A549 (cell line): ENCODE measurements around the gene TRIM2.

ENCODE experiments used
- HOXB13 ChIP-seq: fragments of 250-450 bp; sonication (Bioruptor Pico); IDR thresholded peaks from 2 replicates; pipeline ENCODE4 v1.5.0; 2020; ENCODE audit warnings: low read depth, mild to moderate bottlenecking, moderate library complexity
- MYC ChIP-seq: IDR thresholded peaks from 2 replicates; pipeline ENCODE4 v1.6.1; 2012; ENCODE audit warnings: mild to moderate bottlenecking, inconsistent platforms, low read length, improper control_type of control experiment, borderline replicate concordance
- POLR2A ChIP-seq: IDR thresholded peaks from 2 replicates; pipeline ENCODE4 v1.6.1; 2012; ENCODE audit warnings: mild to moderate bottlenecking, low read length
- RFX5 ChIP-seq: fragments of 450-650 bp; IDR thresholded peaks from 2 replicates; pipeline ENCODE4 v1.7.1; 2014; ENCODE audit warnings: antibody characterized with exemption, mild to moderate bottlenecking, moderate library complexity
- RNF2 ChIP-seq: fragments of 200-600 bp; sonication (generic); IDR thresholded peaks from 2 replicates; pipeline ENCODE4 v1.6.1; 2016; ENCODE audit warnings: low read depth, mild to moderate bottlenecking, antibody characterized with exemption, moderate library complexity, borderline replicate concordance
- ZNF302 ChIP-seq: fragments of 250-450 bp; sonication (Bioruptor Pico); IDR thresholded peaks from 2 replicates; pipeline ENCODE4 v1.9.0; 2021; ENCODE audit warnings: inconsistent platforms, mild to moderate bottlenecking, moderate library complexity
- TF ChIP-seq, protein P1 (sequence below): fragments of >200 bp; sonication (Bioruptor Twin); formaldehyde crosslinking; IDR thresholded peaks from 3 replicates; pipeline ENCODE4 v1.5.1; 2016
- TF ChIP-seq, protein P2 (sequence below): fragments of 200-600 bp; sonication (generic); IDR thresholded peaks from 2 replicates; pipeline ENCODE4 v1.6.1; 2016; ENCODE audit warnings: antibody characterized with exemption, mild to moderate bottlenecking, moderate library complexity
- TF ChIP-seq, protein P3 (sequence below): fragments of 250-450 bp; sonication (Bioruptor Pico); IDR thresholded peaks from 2 replicates; pipeline ENCODE4 v1.5.0; 2021; ENCODE audit warnings: mild to moderate bottlenecking, moderate library complexity, borderline replicate concordance
- TF ChIP-seq, protein P4 (sequence below): fragments of 450-650 bp; IDR thresholded peaks from 2 replicates; pipeline ENCODE4 v1.6.1; 2014; ENCODE audit warnings: antibody characterized with exemption

DNA sequence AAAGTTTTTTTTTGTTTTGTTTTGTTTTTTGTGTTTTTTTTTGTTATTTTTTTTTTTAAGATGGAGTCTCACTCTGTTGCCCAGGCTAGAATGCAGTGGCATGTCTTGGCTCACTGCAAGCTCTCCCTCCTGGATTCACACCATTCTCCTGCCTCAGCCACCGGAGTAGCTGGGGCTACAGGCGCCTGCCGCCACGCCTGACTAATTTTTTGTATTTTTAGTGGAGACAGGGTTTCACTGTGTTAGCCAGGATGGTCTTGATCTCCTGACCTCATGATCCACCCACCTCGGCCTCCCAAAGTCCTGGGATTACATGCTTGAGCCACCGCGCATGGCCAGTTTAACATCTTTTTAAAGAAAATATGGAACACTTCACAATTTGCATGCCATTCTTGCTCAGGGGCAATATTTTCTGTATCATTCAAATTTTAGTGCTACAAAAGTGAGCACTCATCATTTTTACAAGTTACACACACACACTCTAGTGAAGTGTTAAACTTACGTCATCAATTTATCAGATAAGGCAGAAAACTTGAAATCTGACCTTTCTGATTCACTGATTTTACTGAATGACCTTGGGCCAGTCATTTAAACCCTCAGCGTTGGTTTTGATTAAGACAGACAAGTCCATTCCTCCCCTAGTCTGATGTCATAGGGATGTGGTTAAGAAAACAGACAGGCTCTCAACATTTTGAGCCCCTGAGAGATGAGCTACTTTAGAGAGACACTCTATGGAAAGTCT lies 61.2 kb downstream of the TRIM2 start:
- TF ChIP-seq, protein P1, sequence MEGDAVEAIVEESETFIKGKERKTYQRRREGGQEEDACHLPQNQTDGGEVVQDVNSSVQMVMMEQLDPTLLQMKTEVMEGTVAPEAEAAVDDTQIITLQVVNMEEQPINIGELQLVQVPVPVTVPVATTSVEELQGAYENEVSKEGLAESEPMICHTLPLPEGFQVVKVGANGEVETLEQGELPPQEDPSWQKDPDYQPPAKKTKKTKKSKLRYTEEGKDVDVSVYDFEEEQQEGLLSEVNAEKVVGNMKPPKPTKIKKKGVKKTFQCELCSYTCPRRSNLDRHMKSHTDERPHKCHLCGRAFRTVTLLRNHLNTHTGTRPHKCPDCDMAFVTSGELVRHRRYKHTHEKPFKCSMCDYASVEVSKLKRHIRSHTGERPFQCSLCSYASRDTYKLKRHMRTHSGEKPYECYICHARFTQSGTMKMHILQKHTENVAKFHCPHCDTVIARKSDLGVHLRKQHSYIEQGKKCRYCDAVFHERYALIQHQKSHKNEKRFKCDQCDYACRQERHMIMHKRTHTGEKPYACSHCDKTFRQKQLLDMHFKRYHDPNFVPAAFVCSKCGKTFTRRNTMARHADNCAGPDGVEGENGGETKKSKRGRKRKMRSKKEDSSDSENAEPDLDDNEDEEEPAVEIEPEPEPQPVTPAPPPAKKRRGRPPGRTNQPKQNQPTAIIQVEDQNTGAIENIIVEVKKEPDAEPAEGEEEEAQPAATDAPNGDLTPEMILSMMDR = no peak
- TF ChIP-seq, protein P2, sequence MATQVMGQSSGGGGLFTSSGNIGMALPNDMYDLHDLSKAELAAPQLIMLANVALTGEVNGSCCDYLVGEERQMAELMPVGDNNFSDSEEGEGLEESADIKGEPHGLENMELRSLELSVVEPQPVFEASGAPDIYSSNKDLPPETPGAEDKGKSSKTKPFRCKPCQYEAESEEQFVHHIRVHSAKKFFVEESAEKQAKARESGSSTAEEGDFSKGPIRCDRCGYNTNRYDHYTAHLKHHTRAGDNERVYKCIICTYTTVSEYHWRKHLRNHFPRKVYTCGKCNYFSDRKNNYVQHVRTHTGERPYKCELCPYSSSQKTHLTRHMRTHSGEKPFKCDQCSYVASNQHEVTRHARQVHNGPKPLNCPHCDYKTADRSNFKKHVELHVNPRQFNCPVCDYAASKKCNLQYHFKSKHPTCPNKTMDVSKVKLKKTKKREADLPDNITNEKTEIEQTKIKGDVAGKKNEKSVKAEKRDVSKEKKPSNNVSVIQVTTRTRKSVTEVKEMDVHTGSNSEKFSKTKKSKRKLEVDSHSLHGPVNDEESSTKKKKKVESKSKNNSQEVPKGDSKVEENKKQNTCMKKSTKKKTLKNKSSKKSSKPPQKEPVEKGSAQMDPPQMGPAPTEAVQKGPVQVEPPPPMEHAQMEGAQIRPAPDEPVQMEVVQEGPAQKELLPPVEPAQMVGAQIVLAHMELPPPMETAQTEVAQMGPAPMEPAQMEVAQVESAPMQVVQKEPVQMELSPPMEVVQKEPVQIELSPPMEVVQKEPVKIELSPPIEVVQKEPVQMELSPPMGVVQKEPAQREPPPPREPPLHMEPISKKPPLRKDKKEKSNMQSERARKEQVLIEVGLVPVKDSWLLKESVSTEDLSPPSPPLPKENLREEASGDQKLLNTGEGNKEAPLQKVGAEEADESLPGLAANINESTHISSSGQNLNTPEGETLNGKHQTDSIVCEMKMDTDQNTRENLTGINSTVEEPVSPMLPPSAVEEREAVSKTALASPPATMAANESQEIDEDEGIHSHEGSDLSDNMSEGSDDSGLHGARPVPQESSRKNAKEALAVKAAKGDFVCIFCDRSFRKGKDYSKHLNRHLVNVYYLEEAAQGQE = no peak
- TF ChIP-seq ZNF302 (no peak), HOXB13 (CRISPR knock-in tag) (no peak), POLR2A (no peak), RNF2 (no peak), RFX5 (no peak), MYC (no peak)
- TF ChIP-seq, protein P3, sequence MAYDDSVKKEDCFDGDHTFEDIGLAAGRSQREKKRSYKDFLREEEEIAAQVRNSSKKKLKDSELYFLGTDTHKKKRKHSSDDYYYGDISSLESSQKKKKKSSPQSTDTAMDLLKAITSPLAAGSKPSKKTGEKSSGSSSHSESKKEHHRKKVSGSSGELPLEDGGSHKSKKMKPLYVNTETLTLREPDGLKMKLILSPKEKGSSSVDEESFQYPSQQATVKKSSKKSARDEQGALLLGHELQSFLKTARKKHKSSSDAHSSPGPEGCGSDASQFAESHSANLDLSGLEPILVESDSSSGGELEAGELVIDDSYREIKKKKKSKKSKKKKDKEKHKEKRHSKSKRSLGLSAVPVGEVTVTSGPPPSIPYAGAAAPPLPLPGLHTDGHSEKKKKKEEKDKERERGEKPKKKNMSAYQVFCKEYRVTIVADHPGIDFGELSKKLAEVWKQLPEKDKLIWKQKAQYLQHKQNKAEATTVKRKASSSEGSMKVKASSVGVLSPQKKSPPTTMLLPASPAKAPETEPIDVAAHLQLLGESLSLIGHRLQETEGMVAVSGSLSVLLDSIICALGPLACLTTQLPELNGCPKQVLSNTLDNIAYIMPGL (CRISPR knock-in tag) = no peak
- TF ChIP-seq, protein P4, sequence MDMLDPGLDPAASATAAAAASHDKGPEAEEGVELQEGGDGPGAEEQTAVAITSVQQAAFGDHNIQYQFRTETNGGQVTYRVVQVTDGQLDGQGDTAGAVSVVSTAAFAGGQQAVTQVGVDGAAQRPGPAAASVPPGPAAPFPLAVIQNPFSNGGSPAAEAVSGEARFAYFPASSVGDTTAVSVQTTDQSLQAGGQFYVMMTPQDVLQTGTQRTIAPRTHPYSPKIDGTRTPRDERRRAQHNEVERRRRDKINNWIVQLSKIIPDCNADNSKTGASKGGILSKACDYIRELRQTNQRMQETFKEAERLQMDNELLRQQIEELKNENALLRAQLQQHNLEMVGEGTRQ = no peak
